ENCODE data around the gene CPT1C. TPM values are rescaled to one million over a fixed set of nuclear protein-coding genes. Genes with fewer than 3 reads are reported as not detected.
A peak's percentile ranks its signal among the peaks of the same experiment; 100 is the strongest.

The CPT1C gene
- total and polyA plus RNA-seq, 2 donors: 0.61 to 3.5 TPM

DNA sequence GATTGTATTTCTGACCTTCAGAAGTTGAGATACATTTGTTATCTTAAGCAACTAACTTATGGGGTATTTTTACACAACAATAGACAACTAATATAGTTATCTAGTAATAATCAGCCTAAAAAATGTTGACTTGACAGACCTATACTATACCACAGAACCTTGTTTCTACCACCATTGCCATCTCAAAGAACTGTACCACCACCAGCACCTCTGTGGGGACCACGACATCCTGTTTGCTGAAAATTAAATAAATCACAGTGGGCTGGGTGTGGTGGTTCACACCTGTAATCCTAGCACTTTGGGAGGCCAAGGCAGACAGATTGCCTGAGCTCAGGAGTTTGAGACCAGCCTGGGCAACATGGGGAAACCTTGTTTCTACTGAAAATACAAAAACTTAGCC is 48.2 kb downstream of the CPT1C start:
- H3K27ac ChIP-seq (ENCODE audit: low read depth in 1 of 2, low read length in 1 of 2): no peak overlapping the region
- WGBS: 88% methylated on average over 1 of the region's 1 CpG
- H3K27me3 ChIP-seq (ENCODE audit: control insufficient read depth in 2 of 2, insufficient read depth in 1 of 2, low read length in 1 of 2): no peaks in the 10 kb centered on the region
- H3K4me3 ChIP-seq (ENCODE audit: low read length in 2 of 2): no peak overlapping the region
- H3K36me3 ChIP-seq (ENCODE audit: control insufficient read depth in 2 of 2, insufficient read depth in 2 of 2, low read length in 1 of 2): no peaks in the 10 kb centered on the region
- DNase-seq (ENCODE audit: low read depth in 6 of 9, low spot score in 9 of 9): no peak
- H3K4me1 ChIP-seq (ENCODE audit: control insufficient read depth in 2 of 2, insufficient read depth in 2 of 2, low read length in 2 of 2): no peaks in the 10 kb centered on the region
- peaks cover 0 to under 1% of the 10 kb centered on the region in 2 donors for H3K9me3 ChIP-seq (ENCODE audit: control insufficient read depth in 2 of 2, insufficient read depth in 1 of 2, low read length in 1 of 2)

DNA sequence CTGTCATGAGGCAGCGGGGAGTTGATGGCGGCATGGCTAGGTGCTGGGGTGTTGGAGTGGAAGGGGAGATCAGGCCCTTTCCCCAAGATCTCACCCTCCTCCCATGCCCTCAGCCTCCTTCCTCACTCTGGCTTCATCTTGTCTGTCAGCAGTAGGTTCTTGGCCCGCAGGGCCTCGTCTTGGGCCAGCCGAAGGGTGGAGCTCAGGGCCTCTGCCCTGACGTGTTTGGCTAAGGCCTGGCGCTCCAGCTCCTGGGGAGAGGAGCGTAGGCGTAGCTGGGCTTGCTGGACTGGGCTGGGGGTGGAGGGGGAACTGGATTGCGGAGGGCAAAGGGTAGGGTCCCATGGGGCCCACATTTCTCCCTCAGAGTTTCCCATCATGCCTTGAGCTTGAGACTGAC is 49.0 kb downstream of the CPT1C start:
- Histone ChIP-seq H3K9me3 (ENCODE audit: control insufficient read depth in 2 of 2, insufficient read depth in 1 of 2, low read length in 1 of 2) (peaks cover under 1 to 9% of the 10 kb centered on the region in 2 donors), H3K27ac (ENCODE audit: low read depth in 1 of 2, low read length in 1 of 2) (no peak overlapping the region), H3K4me3 (ENCODE audit: low read length in 2 of 2) (no peak overlapping the region), H3K4me1 (ENCODE audit: control insufficient read depth in 2 of 2, insufficient read depth in 2 of 2, low read length in 2 of 2) (no peaks in the 10 kb centered on the region), H3K36me3 (ENCODE audit: control insufficient read depth in 2 of 2, insufficient read depth in 2 of 2, low read length in 1 of 2) (no peaks in the 10 kb centered on the region), H3K27me3 (ENCODE audit: control insufficient read depth in 2 of 2, insufficient read depth in 1 of 2, low read length in 1 of 2) (no peaks in the 10 kb centered on the region)
- DNase-seq (ENCODE audit: low read depth in 6 of 9, low spot score in 9 of 9): no peak
- 96% methylated on average over 10 of the region's 10 CpGs for WGBS

DNA sequence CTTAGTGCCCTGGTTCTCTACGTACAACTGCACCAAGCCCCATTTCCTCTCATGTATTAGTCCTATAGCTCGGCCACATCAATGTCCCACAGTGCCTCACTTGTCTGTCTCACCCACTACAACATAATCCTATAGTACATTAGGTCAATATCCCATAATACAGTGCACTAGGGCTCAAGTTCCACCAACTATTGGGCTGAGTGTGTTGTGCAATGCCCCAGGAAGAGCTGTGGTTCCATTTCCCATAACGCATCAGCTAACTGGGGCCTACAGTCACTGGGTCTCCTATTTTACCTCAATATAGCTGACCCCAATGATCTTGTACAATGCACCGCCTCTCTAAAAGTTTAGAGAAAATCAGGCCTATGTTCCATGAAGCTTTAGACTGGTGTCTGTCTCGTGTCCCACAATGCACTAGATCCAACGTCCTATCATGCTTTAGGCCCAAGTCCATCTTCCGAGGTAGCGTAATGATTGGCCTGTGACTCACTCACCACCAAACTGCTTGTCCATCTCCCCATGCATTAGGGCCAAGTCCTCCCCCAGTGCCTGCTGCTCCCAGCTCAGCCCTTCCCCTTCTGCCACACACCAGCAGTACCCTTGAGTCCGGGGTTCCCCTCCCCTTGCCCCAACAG is 50.4 kb downstream of the CPT1C start:
- Histone ChIP-seq H3K36me3 (ENCODE audit: control insufficient read depth in 2 of 2, insufficient read depth in 2 of 2, low read length in 1 of 2) (no peaks in the 10 kb centered on the region), H3K4me1 (ENCODE audit: control insufficient read depth in 2 of 2, insufficient read depth in 2 of 2, low read length in 2 of 2) (no peaks in the 10 kb centered on the region), H3K27me3 (ENCODE audit: control insufficient read depth in 2 of 2, insufficient read depth in 1 of 2, low read length in 1 of 2) (no peaks in the 10 kb centered on the region), H3K9me3 (ENCODE audit: control insufficient read depth in 2 of 2, insufficient read depth in 1 of 2, low read length in 1 of 2) (peaks cover 2 to 20% of the 10 kb centered on the region in 2 donors), H3K4me3 (ENCODE audit: low read length in 2 of 2) (no peak overlapping the region), H3K27ac (ENCODE audit: low read depth in 1 of 2, low read length in 1 of 2) (no peak overlapping the region)
- WGBS: 94% methylated on average over 9 of the region's 9 CpGs
- DNase-seq (ENCODE audit: low read depth in 6 of 9, low spot score in 9 of 9): no peak

DNA sequence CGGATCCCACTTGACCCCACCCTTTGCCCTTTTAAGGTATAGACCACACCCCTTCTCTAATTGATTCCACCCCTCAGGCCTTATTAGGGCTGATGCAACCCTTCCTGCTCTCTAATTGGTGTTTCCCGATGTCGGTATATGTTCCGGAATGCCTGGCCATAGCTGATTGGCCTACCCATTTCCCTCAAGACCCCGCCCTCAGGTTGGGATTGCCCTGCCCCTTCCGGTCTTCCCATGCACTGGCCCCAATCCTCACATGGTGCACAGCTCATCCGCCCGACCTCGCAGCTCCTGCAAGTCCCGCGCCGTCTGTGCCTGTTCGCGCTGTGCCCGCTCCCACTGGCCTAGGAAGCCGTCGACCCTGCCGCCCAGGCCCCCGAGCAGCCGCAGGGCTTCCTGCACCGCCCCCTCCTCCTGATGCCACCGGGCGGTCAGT is 54.0 kb downstream of the CPT1C start:
- no peak for DNase-seq (ENCODE audit: low read depth in 6 of 9, low spot score in 9 of 9)
- Histone ChIP-seq H3K9me3 (ENCODE audit: control insufficient read depth in 2 of 2, insufficient read depth in 1 of 2, low read length in 1 of 2) (peaks cover 2 to 22% of the 10 kb centered on the region in 2 donors), H3K27ac (ENCODE audit: low read depth in 1 of 2, low read length in 1 of 2) (no peak overlapping the region), H3K4me1 (ENCODE audit: control insufficient read depth in 2 of 2, insufficient read depth in 2 of 2, low read length in 2 of 2) (no peaks in the 10 kb centered on the region), H3K27me3 (ENCODE audit: control insufficient read depth in 2 of 2, insufficient read depth in 1 of 2, low read length in 1 of 2) (no peaks in the 10 kb centered on the region), H3K36me3 (ENCODE audit: control insufficient read depth in 2 of 2, insufficient read depth in 2 of 2, low read length in 1 of 2) (no peaks in the 10 kb centered on the region), H3K4me3 (ENCODE audit: low read length in 2 of 2) (no peak overlapping the region)
- 97% methylated on average over 23 of the region's 23 CpGs for WGBS

DNA sequence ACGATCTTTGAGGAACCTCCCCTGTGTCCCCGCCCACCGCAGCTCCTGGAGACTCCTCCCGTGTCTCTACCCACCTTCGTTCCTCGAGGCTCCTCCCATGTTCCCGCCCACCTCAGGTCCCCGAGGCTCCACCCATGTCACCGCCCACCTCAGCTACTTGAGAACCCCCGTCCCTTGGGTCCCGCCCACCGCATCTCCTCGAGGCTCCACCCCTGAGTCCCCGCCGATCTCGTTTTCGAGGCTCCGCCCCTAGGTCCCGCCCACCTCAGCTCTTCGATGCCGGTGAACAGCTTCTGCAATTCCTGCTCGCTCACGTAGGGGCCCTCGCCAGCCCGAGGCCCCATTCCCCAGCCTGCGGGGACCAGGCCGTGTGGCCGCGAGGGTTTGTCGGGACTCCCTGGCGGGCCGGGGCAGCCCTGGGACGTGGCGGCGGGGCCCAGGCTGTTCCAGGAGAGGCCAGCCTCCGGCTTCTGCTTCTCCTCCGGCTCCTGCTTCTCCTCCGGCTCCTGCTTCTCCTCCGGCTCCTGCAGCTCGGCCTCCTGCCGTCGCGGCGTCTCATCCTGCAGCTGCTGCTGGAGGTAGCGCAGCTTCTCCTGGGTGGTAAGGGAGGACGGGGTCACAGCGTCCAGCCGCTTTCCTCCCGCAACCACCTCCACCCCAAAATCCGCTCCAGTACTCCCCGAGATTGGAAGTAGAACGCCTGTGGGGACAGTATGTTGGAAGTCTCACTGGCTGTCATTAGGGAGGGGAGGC is 55.5 kb downstream of the CPT1C start:
- DNase-seq (ENCODE audit: low read depth in 6 of 9, low spot score in 9 of 9): peak in 3 of 9 donors; percentile 23 to 29 (median 24)
- no peak overlapping the region for H3K4me3 ChIP-seq (ENCODE audit: low read length in 2 of 2)
- no peaks in the 10 kb centered on the region for H3K4me1 ChIP-seq (ENCODE audit: control insufficient read depth in 2 of 2, insufficient read depth in 2 of 2, low read length in 2 of 2)
- no peaks in the 10 kb centered on the region for H3K27me3 ChIP-seq (ENCODE audit: control insufficient read depth in 2 of 2, insufficient read depth in 1 of 2, low read length in 1 of 2)
- no peak overlapping the region for H3K27ac ChIP-seq (ENCODE audit: low read depth in 1 of 2, low read length in 1 of 2)
- 57% methylated on average over 52 of the region's 52 CpGs for WGBS
- H3K9me3 ChIP-seq (ENCODE audit: control insufficient read depth in 2 of 2, insufficient read depth in 1 of 2, low read length in 1 of 2): peaks cover 2 to 22% of the 10 kb centered on the region in 2 donors
- no peaks in the 10 kb centered on the region for H3K36me3 ChIP-seq (ENCODE audit: control insufficient read depth in 2 of 2, insufficient read depth in 2 of 2, low read length in 1 of 2)

DNA sequence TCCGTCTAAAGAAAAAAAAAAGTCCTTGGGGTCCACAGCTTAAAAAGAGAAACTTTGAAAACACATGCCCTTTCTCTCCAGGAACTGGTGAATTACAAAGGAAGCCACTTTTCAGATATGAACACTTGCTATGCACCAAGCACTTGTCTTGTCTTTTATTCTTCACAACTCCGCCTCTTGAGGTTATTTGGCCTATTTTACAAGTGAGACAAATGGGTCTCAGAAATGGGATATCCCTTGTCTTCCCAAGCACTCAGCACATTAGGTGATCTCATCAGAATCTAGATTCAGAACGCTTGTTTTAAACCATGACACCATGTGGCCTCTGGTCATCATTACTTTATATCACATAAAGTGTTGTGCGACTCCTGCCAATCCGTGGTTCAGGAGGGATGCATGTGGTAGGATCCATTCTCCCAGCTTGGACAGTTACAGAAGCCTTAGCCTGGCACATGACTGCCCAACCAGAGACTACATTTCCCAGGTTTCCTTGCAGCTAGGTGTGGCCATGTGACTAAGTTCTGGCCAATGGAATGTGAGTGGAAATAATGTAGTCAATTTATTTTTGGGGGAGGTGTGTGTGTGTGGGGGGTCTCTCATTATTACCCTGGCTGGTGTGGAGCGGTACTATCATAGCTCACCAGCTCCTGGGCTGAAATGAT is 58.3 kb downstream of the CPT1C start:
- WGBS: 92% methylated on average over 6 of the region's 6 CpGs
- no peaks in the 10 kb centered on the region for H3K4me1 ChIP-seq (ENCODE audit: control insufficient read depth in 2 of 2, insufficient read depth in 2 of 2, low read length in 2 of 2)

DNA sequence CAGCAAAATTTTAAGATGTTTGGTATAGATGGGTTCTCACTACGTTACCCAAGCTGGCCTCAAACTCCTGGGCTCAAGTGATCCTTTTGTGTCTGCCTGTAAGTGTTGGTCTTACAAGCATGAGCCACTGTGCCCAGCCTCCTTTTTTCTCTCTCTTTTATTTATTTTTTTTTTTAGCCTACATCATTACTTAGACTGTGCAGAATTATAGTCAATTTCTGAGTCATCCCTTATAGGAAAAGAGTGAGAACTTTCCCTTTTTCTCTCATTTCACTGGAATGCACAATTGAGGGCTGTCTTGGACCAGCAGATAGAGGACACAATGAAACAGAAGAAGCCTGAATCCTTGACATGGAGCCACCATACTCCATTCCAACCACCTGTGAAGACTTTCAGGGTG is 58.9 kb downstream of the CPT1C start:
- no peak overlapping the region for H3K27ac ChIP-seq (ENCODE audit: low read depth in 1 of 2, low read length in 1 of 2)
- no peaks in the 10 kb centered on the region for H3K36me3 ChIP-seq (ENCODE audit: control insufficient read depth in 2 of 2, insufficient read depth in 2 of 2, low read length in 1 of 2)
- no peak for DNase-seq (ENCODE audit: low read depth in 6 of 9, low spot score in 9 of 9)
- peaks cover 2 to 22% of the 10 kb centered on the region in 2 donors for H3K9me3 ChIP-seq (ENCODE audit: control insufficient read depth in 2 of 2, insufficient read depth in 1 of 2, low read length in 1 of 2)
- WGBS: 96% methylated on average over 1 of the region's 1 CpG
- no peaks in the 10 kb centered on the region for H3K4me1 ChIP-seq (ENCODE audit: control insufficient read depth in 2 of 2, insufficient read depth in 2 of 2, low read length in 2 of 2)
- H3K4me3 ChIP-seq (ENCODE audit: low read length in 2 of 2): no peak overlapping the region
- no peaks in the 10 kb centered on the region for H3K27me3 ChIP-seq (ENCODE audit: control insufficient read depth in 2 of 2, insufficient read depth in 1 of 2, low read length in 1 of 2)

More for the DNA sequence above, 58.3 kb downstream of the CPT1C start:
- Histone ChIP-seq H3K9me3 (ENCODE audit: control insufficient read depth in 2 of 2, insufficient read depth in 1 of 2, low read length in 1 of 2) (peaks cover 2 to 28% of the 10 kb centered on the region in 2 donors), H3K27ac (ENCODE audit: low read depth in 1 of 2, low read length in 1 of 2) (no peak overlapping the region), H3K4me3 (ENCODE audit: low read length in 2 of 2) (no peak overlapping the region), H3K36me3 (ENCODE audit: control insufficient read depth in 2 of 2, insufficient read depth in 2 of 2, low read length in 1 of 2) (no peaks in the 10 kb centered on the region), H3K27me3 (ENCODE audit: control insufficient read depth in 2 of 2, insufficient read depth in 1 of 2, low read length in 1 of 2) (no peaks in the 10 kb centered on the region)
- DNase-seq (ENCODE audit: low read depth in 6 of 9, low spot score in 9 of 9): no peak

DNA sequence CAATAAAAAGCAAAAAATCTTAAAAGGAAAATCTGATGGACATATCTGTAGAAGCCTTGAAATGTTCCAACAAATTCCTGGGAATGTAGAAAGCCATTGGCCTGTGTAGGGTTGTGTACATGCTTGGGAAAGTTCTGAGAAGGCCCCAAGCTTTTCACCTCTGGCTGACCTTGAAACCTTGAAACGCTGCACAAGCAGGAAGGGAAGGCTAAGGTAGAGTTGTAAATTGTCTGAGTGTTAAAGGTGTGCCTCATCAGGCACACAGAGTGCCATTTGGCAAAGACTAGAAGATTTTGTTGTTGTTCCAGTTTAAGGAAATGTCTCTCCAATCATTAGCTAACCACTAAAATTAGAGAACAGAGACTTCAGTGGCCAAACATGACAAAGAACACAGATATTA is 61.8 kb downstream of the CPT1C start:
- Histone ChIP-seq H3K9me3 (ENCODE audit: control insufficient read depth in 2 of 2, insufficient read depth in 1 of 2, low read length in 1 of 2) (peaks cover 0 to 15% of the 10 kb centered on the region in 2 donors), H3K4me1 (ENCODE audit: control insufficient read depth in 2 of 2, insufficient read depth in 2 of 2, low read length in 2 of 2) (no peaks in the 10 kb centered on the region)
- WGBS: 86% methylated on average over 1 of the region's 1 CpG

DNA sequence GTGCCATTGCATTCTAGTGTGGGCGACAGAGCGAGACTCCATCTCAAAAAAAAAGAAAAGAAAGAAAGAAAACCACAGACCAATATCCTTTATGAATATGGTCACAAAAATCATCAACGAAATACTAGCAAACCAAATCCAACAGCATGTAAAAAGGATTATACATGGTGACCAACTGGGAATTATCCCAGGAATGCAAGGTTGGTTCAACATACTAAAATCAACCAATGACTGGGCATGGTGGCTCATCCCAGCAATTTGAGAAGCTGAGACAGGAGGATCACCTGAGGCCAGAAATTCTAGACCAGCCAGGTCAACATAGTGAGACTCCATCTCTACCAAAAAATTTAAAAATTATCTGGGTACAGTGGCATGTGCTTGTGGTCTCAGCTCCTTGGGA is 65.0 kb downstream of the CPT1C start:
- no peaks in the 10 kb centered on the region for H3K27me3 ChIP-seq (ENCODE audit: control insufficient read depth in 2 of 2, insufficient read depth in 1 of 2, low read length in 1 of 2)
- WGBS: 97% methylated on average over 3 of the region's 3 CpGs

More for the DNA sequence above, 61.8 kb downstream of the CPT1C start:
- no peak for DNase-seq (ENCODE audit: low read depth in 6 of 9, low spot score in 9 of 9)
- Histone ChIP-seq H3K27ac (ENCODE audit: low read depth in 1 of 2, low read length in 1 of 2) (no peak overlapping the region), H3K36me3 (ENCODE audit: control insufficient read depth in 2 of 2, insufficient read depth in 2 of 2, low read length in 1 of 2) (no peaks in the 10 kb centered on the region), H3K4me3 (ENCODE audit: low read length in 2 of 2) (no peak overlapping the region), H3K27me3 (ENCODE audit: control insufficient read depth in 2 of 2, insufficient read depth in 1 of 2, low read length in 1 of 2) (no peaks in the 10 kb centered on the region)

More for the DNA sequence above, 65.0 kb downstream of the CPT1C start:
- no peak overlapping the region for H3K4me3 ChIP-seq (ENCODE audit: low read length in 2 of 2)
- peaks cover 0 to 15% of the 10 kb centered on the region in 2 donors for H3K9me3 ChIP-seq (ENCODE audit: control insufficient read depth in 2 of 2, insufficient read depth in 1 of 2, low read length in 1 of 2)
- no peak for DNase-seq (ENCODE audit: low read depth in 6 of 9, low spot score in 9 of 9)
- H3K27ac ChIP-seq (ENCODE audit: low read depth in 1 of 2, low read length in 1 of 2): no peak overlapping the region
- H3K4me1 ChIP-seq (ENCODE audit: control insufficient read depth in 2 of 2, insufficient read depth in 2 of 2, low read length in 2 of 2): peaks cover 0 to under 1% of the 10 kb centered on the region in 2 donors
- H3K36me3 ChIP-seq (ENCODE audit: control insufficient read depth in 2 of 2, insufficient read depth in 2 of 2, low read length in 1 of 2): no peaks in the 10 kb centered on the region
